Stimulated activated naive CD8-positive, alpha-beta T cell treated with anti-CD3 and anti-CD28 coated beads, Interleukin-15, Interleukin-2, amounts not matched to agents 100 U/mL and 50 U/mL, for 24 hours (primary cell): ENCODE data around the gene MRPL58.
"Not testable (repeated sequence)": the region's sequence is repeated elsewhere in the genome, so short reads cannot be mapped to it uniquely, and the experiment has no call there.

ENCODE experiments used
- ATAC-seq: fragments of 150-1000 bp; cut with Tn5 transposase; one replicate; pipeline ENCODE4 v1.10.0; 2021
- DNase-seq: peaks from one replicate; pipeline ENCODE4 v3.0.0; 2021

MRPL58 gene

GRCh38 chr17:75012346-75013091 is at the start of gene MRPL58:
TSS of gene MRPL58 (plus strand) at chr17:75012670. CDS start at chr17:75012687, 17 bp downstream.
- ATAC-seq: peak; percentile 94
- DNase-seq: peak; percentile 88

- DNase-seq (no peak), ATAC-seq (no peak)
These were observed 48.8 kb upstream of the MRPL58 start for GRCh38 chr17:74963656-74964055.

- no peak for DNase-seq
- ATAC-seq: no peak
These were observed 48.2 kb upstream of the MRPL58 start for GRCh38 chr17:74964246-74964761.

GRCh38 chr17:74964988-74965622 is 47.4 kb upstream of the MRPL58 start:
- ATAC-seq (no peak), DNase-seq (no peak)

GRCh38 chr17:74968361-74968780 is 44.1 kb upstream of the MRPL58 start:
- DNase-seq: no peak
- no peak for ATAC-seq

- DNase-seq, ATAC-seq: not testable (repeated sequence)
These were observed 43.0 kb upstream of the MRPL58 start for GRCh38 chr17:74969501-74969900.

- no peak for DNase-seq
- no peak for ATAC-seq
These were observed 42.1 kb upstream of the MRPL58 start for GRCh38 chr17:74970395-74970794.

GRCh38 chr17:74971069-74971841 is 41.2 kb upstream of the MRPL58 start:
- DNase-seq: no peak
- ATAC-seq: no peak

GRCh38 chr17:74971842-74972106 is 40.7 kb upstream of the MRPL58 start:
- DNase-seq: no peak
- no peak for ATAC-seq

- DNase-seq (peak; percentile 82), ATAC-seq (peak; percentile 86)
These were observed 40.1 kb upstream of the MRPL58 start, which contains the start of gene HID1 for GRCh38 chr17:74972107-74972972. TSS of gene HID1 (minus strand) at chr17:74972759. CDS start at chr17:74972656, 103 bp downstream.

- DNase-seq (no peak), ATAC-seq (no peak)
These were observed 39.5 kb upstream of the MRPL58 start for GRCh38 chr17:74972973-74973328.

- no peak for DNase-seq
- no peak for ATAC-seq
These were observed 36.5 kb upstream of the MRPL58 start for GRCh38 chr17:74975943-74976342.

GRCh38 chr17:74977802-74978201 is 34.7 kb upstream of the MRPL58 start:
- DNase-seq (no peak), ATAC-seq (no peak)

- no peak for DNase-seq
- no peak for ATAC-seq
These were observed 34.2 kb upstream of the MRPL58 start for GRCh38 chr17:74978240-74978639.

GRCh38 chr17:74979408-74980146 is 32.9 kb upstream of the MRPL58 start:
- ATAC-seq: no peak
- no peak for DNase-seq

- peak; percentile 65 for ATAC-seq
These were observed 31.0 kb upstream of the MRPL58 start for GRCh38 chr17:74981318-74981978.

GRCh38 chr17:74981979-74982662 is 30.3 kb upstream of the MRPL58 start:
- peak; percentile 82 for DNase-seq

More at GRCh38 chr17:74981318-74981978, 31.0 kb upstream of the MRPL58 start:
- no peak for DNase-seq

GRCh38 chr17:74982663-74983313 is 29.7 kb upstream of the MRPL58 start:
- ATAC-seq, DNase-seq: not testable (repeated sequence)

More at GRCh38 chr17:74981979-74982662, 30.3 kb upstream of the MRPL58 start:
- ATAC-seq: peak; percentile 92

- ATAC-seq: no peak
- DNase-seq: no peak
These were observed 26.3 kb upstream of the MRPL58 start for GRCh38 chr17:74986206-74986576.
